Non-pigmented ciliary epithelial cell (primary cell): Measurements from ENCODE around the gene FFAR1.

ENCODE experiments used
- DNase-seq: peaks from one replicate; pipeline ENCODE4 v3.0.0-alpha.2; 2010; ENCODE audit warnings: low read depth

Gene FFAR1

GRCh38 chr19:35315883-35316282 lies 31.8 kb upstream of the FFAR1 start:
- DNase-seq: no peak

GRCh38 chr19:35316560-35316959 lies 31.1 kb upstream of the FFAR1 start:
- DNase-seq: no peak

- no peak for DNase-seq
Measured at GRCh38 chr19:35317464-35318043, 30.1 kb upstream of the FFAR1 start.

- DNase-seq: no peak
Measured at GRCh38 chr19:35318679-35319448, 28.8 kb upstream of the FFAR1 start.

DNA sequence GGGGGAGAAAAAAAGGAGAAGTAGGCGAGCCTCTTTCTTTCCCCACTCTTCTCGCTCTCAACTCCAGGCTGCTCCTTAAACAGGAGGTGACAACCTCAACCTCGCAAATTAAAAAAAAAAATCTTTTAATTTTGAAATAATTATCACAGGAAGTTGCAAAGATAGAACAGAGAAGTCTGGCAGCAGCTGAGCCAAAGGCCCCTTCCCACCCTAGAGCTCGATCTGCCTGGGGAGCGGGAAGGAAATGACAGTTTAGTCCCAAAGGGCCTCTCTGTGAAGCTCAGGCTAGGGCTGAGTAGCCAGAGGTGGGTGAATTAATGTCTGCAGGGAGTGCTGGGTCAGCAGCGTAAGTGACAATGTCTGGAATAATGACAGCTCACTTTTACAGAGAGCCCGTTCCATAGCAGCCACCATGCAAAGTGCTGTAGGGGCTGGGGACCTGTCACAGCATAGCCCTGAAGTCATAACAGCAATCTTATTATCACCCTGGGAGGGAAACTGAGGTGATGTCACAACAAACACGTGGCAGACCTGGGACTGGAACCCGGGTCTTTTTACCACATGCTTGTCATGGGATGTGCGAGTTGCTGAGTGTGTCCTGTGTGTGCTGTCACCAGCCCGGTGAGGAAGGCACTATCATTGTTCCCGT lies 27.5 kb upstream of the FFAR1 start:
- no peak for DNase-seq

DNA sequence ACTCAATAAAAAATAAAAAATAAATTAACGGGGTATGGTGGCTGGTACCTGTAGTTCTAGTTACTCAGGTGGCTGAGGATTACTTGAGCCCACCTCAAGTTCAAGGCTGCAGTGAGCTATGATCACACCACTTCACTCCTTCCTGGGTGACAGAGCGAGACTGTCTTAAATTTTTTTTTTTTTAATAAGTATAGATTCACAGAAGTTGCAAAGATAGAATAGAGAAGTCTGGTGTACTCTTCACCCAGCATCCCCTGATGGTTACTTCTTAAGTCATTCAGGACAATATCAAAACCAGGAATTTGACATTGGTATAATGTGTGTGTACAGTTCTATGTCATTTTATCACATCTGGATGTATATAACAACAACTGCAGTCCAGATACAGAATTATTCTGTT lies 26.4 kb upstream of the FFAR1 start:
- DNase-seq: no peak

GRCh38 chr19:35322014-35322413 lies 25.7 kb upstream of the FFAR1 start:
- no peak for DNase-seq

GRCh38 chr19:35327642-35328041 lies 20.1 kb upstream of the FFAR1 start:
- no peak for DNase-seq

DNA sequence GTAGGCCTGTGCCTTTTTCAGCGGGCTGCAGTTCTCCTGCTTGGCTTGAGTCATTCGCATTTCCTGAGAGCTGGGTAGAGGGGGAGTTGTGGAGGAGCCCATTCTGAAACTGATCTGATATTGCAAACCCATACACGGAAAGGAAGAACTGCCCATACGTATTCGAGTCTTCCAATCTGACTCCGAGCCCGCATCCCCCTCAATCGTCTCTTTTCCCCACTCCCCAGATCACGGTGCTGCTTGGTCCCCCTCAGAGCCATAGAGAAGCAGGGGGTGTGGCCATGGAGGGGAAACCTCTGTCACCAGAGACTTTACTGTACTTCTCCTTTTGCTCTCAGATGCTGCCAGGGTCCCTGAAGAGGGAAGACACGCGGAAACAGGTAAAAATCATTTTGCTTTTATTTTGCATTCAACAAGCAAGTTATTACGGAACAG lies 18.8 kb upstream of the FFAR1 start, which contains the start of gene CD22:
Gene CD22, plus strand, starts transcription at position 337 of the 435 bp plus-strand sequence. CDS start 2,854 bp downstream, outside the sequence.
- DNase-seq: no peak

DNA sequence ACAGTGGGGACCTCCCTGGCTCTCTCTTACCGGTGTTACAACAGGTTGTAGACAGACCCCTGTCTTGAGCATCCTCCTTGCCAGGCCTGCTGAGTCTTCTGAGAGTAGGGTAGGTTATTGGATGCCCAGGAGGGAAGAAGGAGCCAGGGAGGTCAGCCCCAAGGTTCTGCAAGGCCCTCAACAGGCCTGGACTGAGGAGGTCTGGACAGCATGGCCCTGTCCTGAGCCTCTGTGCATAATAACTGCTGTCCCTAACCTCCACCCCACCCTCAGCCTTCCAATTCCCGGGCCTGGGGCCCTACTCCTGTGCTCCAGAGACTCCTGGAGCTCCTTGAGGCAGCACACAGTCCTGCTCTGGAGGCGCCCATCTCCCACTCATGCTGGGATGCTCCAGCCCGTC lies 18.4 kb upstream of the FFAR1 start:
- DNase-seq: no peak

DNA sequence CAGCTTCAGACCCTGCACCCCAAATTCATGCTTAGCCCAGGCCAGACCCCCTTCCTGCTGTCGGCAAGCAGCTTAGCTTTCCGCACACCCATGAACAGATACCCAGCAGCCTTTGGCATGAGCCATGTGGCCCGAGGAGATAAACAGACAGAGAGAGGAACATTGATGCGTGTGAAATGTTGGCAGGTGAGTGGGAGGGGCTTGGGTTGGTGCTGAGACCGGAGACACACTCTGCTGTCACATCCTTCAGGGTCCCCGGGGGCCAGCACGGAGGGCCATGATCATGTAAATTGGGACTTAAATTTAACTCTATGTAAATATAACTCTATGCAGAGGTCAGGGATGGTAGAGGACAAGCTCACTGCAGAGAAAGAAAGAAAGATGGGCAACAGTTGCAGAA lies 17.2 kb upstream of the FFAR1 start:
- DNase-seq: no peak

GRCh38 chr19:35331551-35332214 lies 16.0 kb upstream of the FFAR1 start:
- no peak for DNase-seq

DNA sequence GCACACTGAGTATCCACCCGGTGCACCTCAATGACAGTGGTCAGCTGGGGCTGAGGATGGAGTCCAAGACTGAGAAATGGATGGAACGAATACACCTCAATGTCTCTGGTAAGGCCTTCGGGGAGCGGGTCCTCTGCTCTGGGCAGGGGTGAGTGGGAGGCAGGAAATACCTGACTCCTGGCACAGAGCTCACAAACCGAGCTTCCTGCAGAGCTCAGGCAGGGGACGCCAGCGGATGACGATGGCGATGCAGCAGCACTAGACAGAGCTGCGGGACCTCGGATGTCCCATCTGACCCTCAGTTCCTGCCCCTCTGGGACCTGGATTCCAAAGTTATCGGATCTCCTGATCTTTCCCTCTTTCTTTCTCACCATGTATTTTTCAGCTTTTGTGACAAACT lies 14.9 kb upstream of the FFAR1 start:
- DNase-seq: no peak

DNA sequence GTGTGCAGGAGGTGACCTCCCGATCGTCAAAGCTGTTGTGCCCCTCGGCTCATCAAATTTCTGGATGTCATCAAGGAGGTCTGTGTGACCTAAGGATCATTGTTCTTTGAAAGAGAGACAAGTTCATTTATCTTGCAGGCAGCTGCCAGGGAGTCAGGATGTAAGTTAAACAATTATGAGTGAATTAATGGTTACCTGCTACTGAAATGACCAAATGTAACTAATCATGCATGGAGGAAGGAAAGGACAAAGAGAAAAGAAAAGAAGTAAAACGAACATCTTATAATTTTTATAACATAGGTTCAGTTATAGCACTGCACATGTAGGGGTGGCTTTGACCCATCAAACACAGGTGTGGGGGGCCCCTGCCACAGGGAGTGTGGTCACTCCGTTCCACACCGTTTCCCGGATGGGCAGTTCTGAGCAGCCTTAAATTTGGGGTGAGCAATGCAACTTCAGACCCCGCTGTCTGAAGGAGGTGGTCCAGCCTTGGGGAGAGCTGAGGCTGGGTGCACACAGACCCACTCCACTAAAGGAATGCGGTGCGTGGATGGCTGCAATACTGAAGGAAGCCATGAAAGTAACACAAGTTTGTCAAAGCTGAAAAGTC lies 13.5 kb upstream of the FFAR1 start:
- DNase-seq: no peak

GRCh38 chr19:35336166-35336955 lies 11.3 kb upstream of the FFAR1 start:
- DNase-seq: no peak

DNA sequence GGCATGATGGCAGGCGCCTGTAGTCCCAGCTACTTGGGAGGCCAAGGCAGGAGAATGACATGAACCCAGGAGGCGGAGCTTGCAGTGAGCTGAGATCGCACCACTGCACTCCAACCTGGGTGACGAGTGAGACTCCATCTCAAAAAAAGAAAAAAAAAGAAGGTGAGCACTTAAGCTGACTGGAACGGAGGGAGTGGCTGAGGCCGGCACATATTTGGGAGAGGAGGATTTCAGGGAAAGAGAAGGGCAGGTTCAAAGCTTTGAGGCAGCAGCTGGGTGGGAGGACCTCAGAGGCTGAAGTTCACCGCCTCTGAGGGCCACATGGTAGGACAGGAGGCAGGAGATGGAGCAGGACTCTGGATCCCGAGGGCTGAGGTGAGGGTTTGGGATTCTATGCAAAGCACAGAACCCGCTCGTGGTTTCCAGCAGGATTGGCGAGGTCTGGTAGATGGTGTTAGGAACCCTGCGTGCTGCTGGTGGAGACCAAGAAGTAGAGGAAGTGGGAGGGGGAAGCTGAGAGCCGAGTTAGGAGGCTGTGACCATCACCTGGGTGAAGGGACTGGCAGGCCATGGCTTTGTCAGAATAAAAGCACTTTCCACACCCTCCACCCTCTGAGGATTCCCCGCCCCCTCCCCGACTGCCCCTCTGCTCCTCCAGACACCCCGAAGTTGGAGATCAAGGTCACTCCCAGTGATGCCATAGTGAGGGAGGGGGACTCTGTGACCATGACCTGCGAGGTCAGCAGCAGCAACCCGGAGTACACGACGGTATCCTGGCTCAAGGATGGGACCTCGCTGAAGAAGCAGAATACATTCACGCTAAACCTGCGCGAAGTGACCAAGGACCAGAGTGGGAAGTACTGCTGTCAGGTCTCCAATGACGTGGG lies 10.4 kb upstream of the FFAR1 start:
- DNase-seq: no peak

GRCh38 chr19:35337984-35338296 lies 9.8 kb upstream of the FFAR1 start:
- no peak for DNase-seq

- no peak for DNase-seq
Measured at GRCh38 chr19:35340431-35340830, 7.3 kb upstream of the FFAR1 start.

DNA sequence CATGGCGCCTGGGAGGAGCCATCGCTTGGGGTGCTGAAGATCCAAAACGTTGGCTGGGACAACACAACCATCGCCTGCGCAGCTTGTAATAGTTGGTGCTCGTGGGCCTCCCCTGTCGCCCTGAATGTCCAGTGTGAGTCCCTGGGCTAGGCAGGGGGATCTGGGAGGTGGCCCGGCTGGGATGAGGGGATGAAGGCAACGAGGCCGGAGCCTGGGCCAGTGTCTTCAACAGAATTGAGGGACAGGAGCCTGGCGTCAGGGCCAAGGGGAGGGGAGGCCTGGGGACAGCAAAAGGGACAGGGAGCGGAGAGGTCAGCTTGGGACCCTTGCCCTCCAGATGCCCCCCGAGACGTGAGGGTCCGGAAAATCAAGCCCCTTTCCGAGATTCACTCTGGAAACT lies 6.7 kb upstream of the FFAR1 start:
- no peak for DNase-seq

DNA sequence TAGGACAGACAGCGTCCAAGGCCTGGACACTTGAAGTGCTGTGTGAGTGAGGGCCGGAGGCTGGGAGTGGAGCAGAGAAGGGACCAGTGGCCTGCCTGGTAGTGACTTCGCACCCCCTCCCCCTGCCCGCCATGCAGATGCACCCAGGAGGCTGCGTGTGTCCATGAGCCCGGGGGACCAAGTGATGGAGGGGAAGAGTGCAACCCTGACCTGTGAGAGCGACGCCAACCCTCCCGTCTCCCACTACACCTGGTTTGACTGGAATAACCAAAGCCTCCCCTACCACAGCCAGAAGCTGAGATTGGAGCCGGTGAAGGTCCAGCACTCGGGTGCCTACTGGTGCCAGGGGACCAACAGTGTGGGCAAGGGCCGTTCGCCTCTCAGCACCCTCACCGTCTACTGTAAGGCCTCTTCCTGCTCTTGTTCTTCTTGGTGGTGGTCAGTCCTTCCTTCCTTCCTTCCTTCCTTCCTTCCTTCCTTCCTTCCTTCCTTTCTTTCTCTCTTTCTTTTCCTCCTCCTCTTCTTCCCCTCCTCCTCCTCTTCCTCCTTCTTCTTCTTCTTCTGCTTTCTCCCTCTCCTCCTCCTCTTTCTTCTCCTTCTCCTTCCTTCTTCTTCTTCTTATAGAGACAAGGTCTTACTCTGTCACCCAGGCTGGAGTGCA lies 6.0 kb upstream of the FFAR1 start:
- DNase-seq: no peak
